GM12891 (cell line): ENCODE data around the gene TULP4.

Experiments
- POLR2A ChIP-seq: IDR thresholded peaks from 2 replicates; pipeline ENCODE4 v1.6.1; 2011; ENCODE audit warnings: low read depth, low read length, control low read depth
- POLR2AphosphoS5 ChIP-seq: IDR thresholded peaks from 2 replicates; pipeline ENCODE4 v1.6.1; 2011; ENCODE audit warnings: low read depth, low read length, control low read depth
- SPI1 ChIP-seq: IDR thresholded peaks from 2 replicates; pipeline ENCODE4 v1.6.1; 2011; ENCODE audit warnings: low read depth, low read length, control low read depth

- no peak for TF ChIP-seq POLR2A
- TF ChIP-seq SPI1, result no peak
- TF ChIP-seq POLR2AphosphoS5, result no peak
Observed at GRCh38 chr6:158521759-158522158, 209.5 kb downstream of the TULP4 start.
